Transverse colon (tissue), 3 donors: ENCODE measurements around the gene OSBPL10.

Source experiments
- POLR2A ChIP-seq: fragments of 450-650 bp; IDR thresholded peaks from one replicate; pipeline ENCODE4 v1.6.1; 2016; ENCODE audit warnings: antibody characterized with exemption, mild to moderate bottlenecking, moderate library complexity
- TF ChIP-seq, protein P1 (sequence below), 5 experiments: fragments of 200-600 bp in 3 of 5; fragments of 450-650 bp in 2 of 5; sonication (generic) in 3 of 5; IDR thresholded peaks; 1 replicate in 2 of 5; 2 replicates in 3 of 5; pipeline ENCODE4 v1.5.1; 2016 to 2017; ENCODE audit warnings: antibody characterized with exemption in 5 of 5, inconsistent platforms in 3 of 5, mild to moderate bottlenecking in 2 of 5, moderate library complexity in 1 of 5

DNA sequence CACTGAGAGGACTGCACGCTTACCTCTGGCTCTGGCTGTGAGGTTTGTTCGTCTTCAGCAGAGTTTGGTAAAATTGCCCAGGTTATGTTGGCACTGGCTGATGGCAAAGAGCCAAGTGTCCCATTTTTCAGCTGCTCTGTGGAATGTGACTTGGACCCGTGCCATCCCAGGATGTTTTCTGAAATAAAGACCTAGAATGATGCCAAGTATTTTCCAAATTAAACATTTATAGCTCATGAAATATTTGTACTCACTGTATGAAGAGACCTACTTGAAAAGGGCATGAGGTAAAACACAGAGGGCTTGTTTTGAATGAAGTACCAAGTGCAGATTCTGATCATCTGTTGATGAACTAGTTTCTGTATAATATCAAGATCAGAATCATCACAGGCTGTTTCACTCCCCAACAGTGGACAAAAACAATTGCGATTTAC lies 247.8 kb downstream of the OSBPL10 start:
- TF ChIP-seq, protein P1, sequence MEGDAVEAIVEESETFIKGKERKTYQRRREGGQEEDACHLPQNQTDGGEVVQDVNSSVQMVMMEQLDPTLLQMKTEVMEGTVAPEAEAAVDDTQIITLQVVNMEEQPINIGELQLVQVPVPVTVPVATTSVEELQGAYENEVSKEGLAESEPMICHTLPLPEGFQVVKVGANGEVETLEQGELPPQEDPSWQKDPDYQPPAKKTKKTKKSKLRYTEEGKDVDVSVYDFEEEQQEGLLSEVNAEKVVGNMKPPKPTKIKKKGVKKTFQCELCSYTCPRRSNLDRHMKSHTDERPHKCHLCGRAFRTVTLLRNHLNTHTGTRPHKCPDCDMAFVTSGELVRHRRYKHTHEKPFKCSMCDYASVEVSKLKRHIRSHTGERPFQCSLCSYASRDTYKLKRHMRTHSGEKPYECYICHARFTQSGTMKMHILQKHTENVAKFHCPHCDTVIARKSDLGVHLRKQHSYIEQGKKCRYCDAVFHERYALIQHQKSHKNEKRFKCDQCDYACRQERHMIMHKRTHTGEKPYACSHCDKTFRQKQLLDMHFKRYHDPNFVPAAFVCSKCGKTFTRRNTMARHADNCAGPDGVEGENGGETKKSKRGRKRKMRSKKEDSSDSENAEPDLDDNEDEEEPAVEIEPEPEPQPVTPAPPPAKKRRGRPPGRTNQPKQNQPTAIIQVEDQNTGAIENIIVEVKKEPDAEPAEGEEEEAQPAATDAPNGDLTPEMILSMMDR (IDR thresholded peaks at IDR 0.05) = no peak
- TF ChIP-seq POLR2A = no peak
